Bone marrow (tissue), 2 donors: ENCODE measurements around the gene ACSF3.

Source experiments
- DNase-seq, 2 donors: peaks; one replicate each; lab custom pipeline; 2025; lab: John Stamatoyannopoulos, UW

ACSF3 gene

GRCh38 chr16:89131783-89132182, 38.1 kb downstream of the ACSF3 start:
- no peak for DNase-seq

GRCh38 chr16:89132194-89133005, 38.7 kb downstream of the ACSF3 start:
- no peak for DNase-seq

- DNase-seq: no peak
Measured at GRCh38 chr16:89133457-89134127, 39.9 kb downstream of the ACSF3 start.

- DNase-seq: no peak
Measured at GRCh38 chr16:89134269-89134668, 40.6 kb downstream of the ACSF3 start.

- DNase-seq: no peak
Measured at GRCh38 chr16:89135166-89135565, 41.5 kb downstream of the ACSF3 start.

- no peak for DNase-seq
Measured at GRCh38 chr16:89135971-89136765, 42.5 kb downstream of the ACSF3 start.

- DNase-seq: no peak
Measured at GRCh38 chr16:89136931-89137330, 43.3 kb downstream of the ACSF3 start.

- no peak for DNase-seq
Measured at GRCh38 chr16:89137666-89138512, 44.2 kb downstream of the ACSF3 start.

GRCh38 chr16:89138513-89138795, 44.8 kb downstream of the ACSF3 start:
- DNase-seq: no peak

- DNase-seq: no peak
Measured at GRCh38 chr16:89138843-89139520, 45.3 kb downstream of the ACSF3 start.

- no peak for DNase-seq
Measured at GRCh38 chr16:89139907-89140361, 46.3 kb downstream of the ACSF3 start.

- no peak for DNase-seq
Measured at GRCh38 chr16:89140401-89140800, 46.7 kb downstream of the ACSF3 start.

- no peak for DNase-seq
Measured at GRCh38 chr16:89140981-89141883, 47.6 kb downstream of the ACSF3 start.

GRCh38 chr16:89141884-89142267, 48.2 kb downstream of the ACSF3 start:
- no peak for DNase-seq

- no peak for DNase-seq
Measured at GRCh38 chr16:89142474-89143195, 49.0 kb downstream of the ACSF3 start.

GRCh38 chr16:89143201-89143741, 49.6 kb downstream of the ACSF3 start:
- no peak for DNase-seq

- DNase-seq: no peak
Measured at GRCh38 chr16:89143911-89144675, 50.4 kb downstream of the ACSF3 start.

- DNase-seq: no peak
Measured at GRCh38 chr16:89144681-89145080, 51.0 kb downstream of the ACSF3 start.
